ENCODE results near the gene SYCP2L.

SYCP2L gene

DNA sequence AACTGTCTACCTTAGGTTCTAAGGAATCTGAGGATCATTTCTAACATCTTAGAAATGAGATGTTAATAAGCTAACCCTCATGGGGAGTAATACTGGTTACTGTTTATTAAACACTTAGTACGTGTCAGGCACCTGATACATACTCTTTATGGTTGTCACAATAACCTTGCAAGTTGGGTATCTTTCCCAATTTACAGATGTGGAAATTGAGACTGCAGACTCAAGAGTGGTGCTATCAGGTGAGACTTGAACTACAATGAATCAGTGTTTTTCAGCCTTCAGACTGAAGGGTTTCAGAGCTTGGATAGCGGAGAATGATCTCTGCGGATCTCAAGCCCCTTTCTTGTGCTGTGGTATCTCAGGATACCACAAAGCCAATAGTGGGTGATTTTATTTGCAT, 130.2 kb downstream of the SYCP2L start:
- Histone ChIP-seq H3K27ac (replicated peaks) (no peak overlapping the region), H3K4me3 (replicated peaks; ENCODE audit: insufficient read depth, low read length) (no peak overlapping the region), H3K27me3 (ENCODE audit: insufficient read depth, poor library complexity, severe bottlenecking) (no peaks in the 10 kb centered on the region)
- DNase-seq (ENCODE audit: low read depth in 1 of 2, low spot score in 1 of 2), result no peak
- TF ChIP-seq, protein P1, sequence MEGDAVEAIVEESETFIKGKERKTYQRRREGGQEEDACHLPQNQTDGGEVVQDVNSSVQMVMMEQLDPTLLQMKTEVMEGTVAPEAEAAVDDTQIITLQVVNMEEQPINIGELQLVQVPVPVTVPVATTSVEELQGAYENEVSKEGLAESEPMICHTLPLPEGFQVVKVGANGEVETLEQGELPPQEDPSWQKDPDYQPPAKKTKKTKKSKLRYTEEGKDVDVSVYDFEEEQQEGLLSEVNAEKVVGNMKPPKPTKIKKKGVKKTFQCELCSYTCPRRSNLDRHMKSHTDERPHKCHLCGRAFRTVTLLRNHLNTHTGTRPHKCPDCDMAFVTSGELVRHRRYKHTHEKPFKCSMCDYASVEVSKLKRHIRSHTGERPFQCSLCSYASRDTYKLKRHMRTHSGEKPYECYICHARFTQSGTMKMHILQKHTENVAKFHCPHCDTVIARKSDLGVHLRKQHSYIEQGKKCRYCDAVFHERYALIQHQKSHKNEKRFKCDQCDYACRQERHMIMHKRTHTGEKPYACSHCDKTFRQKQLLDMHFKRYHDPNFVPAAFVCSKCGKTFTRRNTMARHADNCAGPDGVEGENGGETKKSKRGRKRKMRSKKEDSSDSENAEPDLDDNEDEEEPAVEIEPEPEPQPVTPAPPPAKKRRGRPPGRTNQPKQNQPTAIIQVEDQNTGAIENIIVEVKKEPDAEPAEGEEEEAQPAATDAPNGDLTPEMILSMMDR (IDR thresholded peaks at IDR 0.05; ENCODE audit: insufficient read depth, low read length), result no peak
- TF ChIP-seq GABPA (IDR thresholded peaks at IDR 0.05; ENCODE audit: low read depth), result no peak

DNA sequence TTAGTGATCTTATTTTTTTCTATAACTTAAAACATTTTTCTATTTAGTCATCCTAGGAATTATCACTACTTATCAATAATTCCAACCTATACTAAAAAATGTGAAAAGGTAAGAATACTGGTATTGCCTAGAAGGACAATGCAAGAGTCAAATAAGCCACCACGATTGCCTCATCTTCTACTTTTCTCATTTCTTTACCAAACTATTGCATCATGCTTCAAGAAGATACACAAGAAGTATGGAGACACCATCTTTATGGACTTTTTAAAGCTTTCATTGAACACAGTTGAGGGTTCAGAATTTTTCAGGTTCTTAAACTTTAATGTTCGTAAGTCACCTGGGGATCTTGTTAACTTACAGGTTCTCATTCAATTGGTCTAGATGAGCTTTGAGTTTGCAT, 131.4 kb downstream of the SYCP2L start:
- Histone ChIP-seq H3K27me3 (ENCODE audit: insufficient read depth, poor library complexity, severe bottlenecking) (no peaks in the 10 kb centered on the region), H3K4me3 (replicated peaks; ENCODE audit: insufficient read depth, low read length) (no peak overlapping the region), H3K27ac (replicated peaks) (no peak overlapping the region)
- peak; percentile 15 to 18 for DNase-seq (ENCODE audit: low read depth in 1 of 2, low spot score in 1 of 2)
- TF ChIP-seq, protein P1 (IDR thresholded peaks at IDR 0.05; ENCODE audit: insufficient read depth, low read length), result no peak
- TF ChIP-seq SPI1 (IDR thresholded peaks at IDR 0.05; ENCODE audit: borderline replicate concordance, low read depth), result no peak

DNA sequence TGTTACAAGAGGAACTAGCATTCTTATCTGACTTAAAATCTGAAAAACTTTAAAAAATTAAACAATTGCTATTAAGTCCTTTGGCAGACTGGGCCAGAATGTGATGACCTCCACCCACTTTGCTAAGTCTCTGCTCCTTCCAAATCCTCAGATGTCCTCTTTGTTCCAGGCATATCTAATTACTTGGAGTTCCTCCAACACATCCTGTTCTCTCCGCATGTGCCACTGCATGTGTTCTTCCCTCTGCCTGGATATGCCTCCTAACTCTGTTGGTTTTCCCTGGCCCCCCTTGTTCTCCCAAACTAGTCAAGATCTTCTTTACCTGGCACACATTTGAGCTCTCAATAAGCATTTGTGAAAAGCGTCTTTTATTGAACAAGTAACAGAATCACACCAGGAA, 134.2 kb downstream of the SYCP2L start:
- no peak overlapping the region for H3K27ac ChIP-seq (replicated peaks)
- TF ChIP-seq GABPA (IDR thresholded peaks at IDR 0.05; ENCODE audit: low read depth) (no peak), POLR2AphosphoS5 (IDR thresholded peaks at IDR 0.05; ENCODE audit: low read depth) (no peak), SPI1 (IDR thresholded peaks at IDR 0.05; ENCODE audit: borderline replicate concordance, low read depth) (no peak)
- TF ChIP-seq, protein P1 (IDR thresholded peaks at IDR 0.05; ENCODE audit: insufficient read depth, low read length), result no peak
- TF ChIP-seq, protein P2, sequence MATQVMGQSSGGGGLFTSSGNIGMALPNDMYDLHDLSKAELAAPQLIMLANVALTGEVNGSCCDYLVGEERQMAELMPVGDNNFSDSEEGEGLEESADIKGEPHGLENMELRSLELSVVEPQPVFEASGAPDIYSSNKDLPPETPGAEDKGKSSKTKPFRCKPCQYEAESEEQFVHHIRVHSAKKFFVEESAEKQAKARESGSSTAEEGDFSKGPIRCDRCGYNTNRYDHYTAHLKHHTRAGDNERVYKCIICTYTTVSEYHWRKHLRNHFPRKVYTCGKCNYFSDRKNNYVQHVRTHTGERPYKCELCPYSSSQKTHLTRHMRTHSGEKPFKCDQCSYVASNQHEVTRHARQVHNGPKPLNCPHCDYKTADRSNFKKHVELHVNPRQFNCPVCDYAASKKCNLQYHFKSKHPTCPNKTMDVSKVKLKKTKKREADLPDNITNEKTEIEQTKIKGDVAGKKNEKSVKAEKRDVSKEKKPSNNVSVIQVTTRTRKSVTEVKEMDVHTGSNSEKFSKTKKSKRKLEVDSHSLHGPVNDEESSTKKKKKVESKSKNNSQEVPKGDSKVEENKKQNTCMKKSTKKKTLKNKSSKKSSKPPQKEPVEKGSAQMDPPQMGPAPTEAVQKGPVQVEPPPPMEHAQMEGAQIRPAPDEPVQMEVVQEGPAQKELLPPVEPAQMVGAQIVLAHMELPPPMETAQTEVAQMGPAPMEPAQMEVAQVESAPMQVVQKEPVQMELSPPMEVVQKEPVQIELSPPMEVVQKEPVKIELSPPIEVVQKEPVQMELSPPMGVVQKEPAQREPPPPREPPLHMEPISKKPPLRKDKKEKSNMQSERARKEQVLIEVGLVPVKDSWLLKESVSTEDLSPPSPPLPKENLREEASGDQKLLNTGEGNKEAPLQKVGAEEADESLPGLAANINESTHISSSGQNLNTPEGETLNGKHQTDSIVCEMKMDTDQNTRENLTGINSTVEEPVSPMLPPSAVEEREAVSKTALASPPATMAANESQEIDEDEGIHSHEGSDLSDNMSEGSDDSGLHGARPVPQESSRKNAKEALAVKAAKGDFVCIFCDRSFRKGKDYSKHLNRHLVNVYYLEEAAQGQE (IDR thresholded peaks at IDR 0.05; ENCODE audit: insufficient replicate concordance, low read depth), result no peak
- H3K27me3 ChIP-seq (ENCODE audit: insufficient read depth, poor library complexity, severe bottlenecking), result peaks cover 3% of the 10 kb centered on the region
- H3K4me3 ChIP-seq (replicated peaks; ENCODE audit: insufficient read depth, low read length), result no peak overlapping the region
- no peak for DNase-seq (ENCODE audit: low read depth in 1 of 2, low spot score in 1 of 2)

DNA sequence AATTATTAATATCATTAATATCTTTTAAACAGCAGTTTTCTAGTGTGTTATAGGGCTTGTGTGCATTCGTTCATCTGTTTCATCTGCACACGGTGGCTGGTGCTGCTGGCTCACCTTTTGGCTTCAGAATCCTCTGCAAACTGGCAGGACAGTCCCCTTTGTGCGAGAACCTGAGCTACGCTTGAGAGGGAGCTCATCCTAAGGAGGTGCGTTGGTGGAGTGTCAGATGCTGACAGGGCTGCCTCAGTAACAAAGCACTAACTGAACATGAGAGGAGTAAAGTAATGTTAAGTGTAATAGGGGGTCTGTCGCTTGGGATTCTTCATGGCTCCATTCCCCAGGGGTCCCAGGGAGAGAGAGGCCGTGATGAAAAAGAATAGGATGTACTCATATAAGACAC, 134.9 kb downstream of the SYCP2L start:
- no peak overlapping the region for H3K4me3 ChIP-seq (replicated peaks; ENCODE audit: insufficient read depth, low read length)
- TF ChIP-seq SPI1 (IDR thresholded peaks at IDR 0.05; ENCODE audit: borderline replicate concordance, low read depth) (no peak), POLR2AphosphoS5 (IDR thresholded peaks at IDR 0.05; ENCODE audit: low read depth) (no peak), GABPA (IDR thresholded peaks at IDR 0.05; ENCODE audit: low read depth) (no peak)
- TF ChIP-seq, protein P2 (IDR thresholded peaks at IDR 0.05; ENCODE audit: insufficient replicate concordance, low read depth), result no peak
- TF ChIP-seq, protein P1 (IDR thresholded peaks at IDR 0.05; ENCODE audit: insufficient read depth, low read length), result no peak
- H3K27me3 ChIP-seq (ENCODE audit: insufficient read depth, poor library complexity, severe bottlenecking), result peaks cover 3% of the 10 kb centered on the region
- DNase-seq (ENCODE audit: low read depth in 1 of 2, low spot score in 1 of 2), result no peak
- no peak overlapping the region for H3K27ac ChIP-seq (replicated peaks)
